Endodermal cell (in vitro differentiated cells): ENCODE results near the gene UGT2A2. TPM values are rescaled to one million over a fixed set of nuclear protein-coding genes. Genes with fewer than 3 reads are reported as not detected.

Experiments
- DNase-seq: peaks from one replicate; pipeline ENCODE4 v3.0.0-alpha.2; 2017
- H3K27ac ChIP-seq: 2 replicates; pipeline ENCODE4 v1.5.1; 2013; ENCODE audit warnings: mild to moderate bottlenecking, low read depth, low read length, moderate library complexity
- H3K27me3 ChIP-seq: 2 replicates; pipeline ENCODE4 v1.6.1; 2013; ENCODE audit warnings: mild to moderate bottlenecking, low read length, moderate library complexity; ENCODE audit not compliant: insufficient read depth, control insufficient read depth, poor library complexity, severe bottlenecking
- H3K36me3 ChIP-seq: 2 replicates; pipeline ENCODE4 v1.7.0; 2013; ENCODE audit warnings: mild to moderate bottlenecking, low read length, moderate library complexity; ENCODE audit not compliant: control insufficient read depth, insufficient read depth
- H3K4me1 ChIP-seq: one replicate; pipeline ENCODE4 v1.7.0; 2013; ENCODE audit warnings: low read length; ENCODE audit not compliant: control insufficient read depth, insufficient read depth
- H3K4me3 ChIP-seq: 2 replicates; pipeline ENCODE4 v1.5.1; 2013; ENCODE audit warnings: mild to moderate bottlenecking, low read length, moderate library complexity
- H3K9ac ChIP-seq: 2 replicates; pipeline ENCODE4 v1.6.1; 2013; ENCODE audit warnings: mild to moderate bottlenecking, low read length, moderate library complexity; ENCODE audit not compliant: poor library complexity, severe bottlenecking; ENCODE audit errors: extremely low read depth
- H3K9me3 ChIP-seq: 2 replicates; pipeline ENCODE4 v1.6.1; 2013; ENCODE audit warnings: mild to moderate bottlenecking, low read length, moderate library complexity; ENCODE audit not compliant: control insufficient read depth
- H3K27ac Mint-ChIP-seq: 2 replicates; pipeline ENCODE4 v1.8.0; 2020; ENCODE audit warnings: mixed read lengths
- H3K27me3 Mint-ChIP-seq: 2 replicates; pipeline ENCODE4 v1.8.0; 2021; ENCODE audit warnings: mild to moderate bottlenecking, mixed read lengths; ENCODE audit not compliant: insufficient read depth
- H3K36me3 Mint-ChIP-seq: 2 replicates; pipeline ENCODE4 v1.8.0; 2020; ENCODE audit warnings: low read depth, mixed read lengths
- H3K4me1 Mint-ChIP-seq: 2 replicates; pipeline ENCODE4 v1.8.0; 2020; ENCODE audit warnings: mixed read lengths
- H3K4me3 Mint-ChIP-seq: 2 replicates; pipeline ENCODE4 v1.8.0; 2020; ENCODE audit warnings: mild to moderate bottlenecking, moderate library complexity, mixed read lengths
- H3K9me3 Mint-ChIP-seq: 2 replicates; pipeline ENCODE4 v1.8.0; 2020; ENCODE audit warnings: mild to moderate bottlenecking, mixed read lengths
- WGBS, 2 experiments: methylation state at CpG; one replicate each; pipeline versions ENCODE4 v1.1.5 to v1.1.7; 2013; ENCODE audit warnings: missing lambda C conversion rate in 2 of 2, mixed read lengths in 1 of 2; ENCODE audit not compliant: insufficient coverage in 1 of 2, insufficient read length in 1 of 2; 5-methylcytosine and 5-hydroxymethylcytosine counted together
- total RNA-seq, 2 donors: library from RNA; stranded (reverse); fragmentation: NEBNext Ultra II Directional in 1 of 2; extraction: Animal tissue kit (Norgen Biotek cat#: 25700) in 1 of 2; gene quantifications; 2 replicates in 1 of 2; 3 replicates in 1 of 2; pipeline ENCODE4 v1.2.1, GENCODE V29; 2021
- TF ChIP-seq, protein P1 (sequence below): fragments of 200-600 bp; sonication (generic); conservative IDR thresholded peaks from 2 replicates; pipeline ENCODE4 v1.5.0; 2021; ENCODE audit warnings: antibody characterized with exemption, mild to moderate bottlenecking

Gene UGT2A2
- total RNA-seq, 2 donors from 2014 or later, result not detected

DNA sequence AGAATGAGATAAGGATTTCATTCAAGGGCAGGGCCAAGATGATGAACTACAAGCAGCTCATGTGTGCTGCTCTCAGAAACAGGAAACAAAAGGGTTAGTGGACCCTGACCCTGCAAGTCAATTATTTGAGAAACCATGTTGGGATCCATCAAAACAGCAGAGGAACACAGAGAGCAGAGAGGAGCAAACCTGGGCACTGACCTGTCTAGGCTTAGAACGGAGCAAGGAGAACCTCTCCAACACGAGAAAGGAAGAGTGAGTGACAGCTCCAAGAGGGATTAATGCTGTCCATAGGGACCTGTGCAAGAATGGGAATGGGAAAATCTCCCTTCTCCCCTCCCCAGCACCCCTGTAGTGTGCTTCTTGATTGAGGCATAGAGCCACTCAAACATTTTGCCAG lies 89.8 kb downstream of the UGT2A2 start:
- TF ChIP-seq, protein P1, sequence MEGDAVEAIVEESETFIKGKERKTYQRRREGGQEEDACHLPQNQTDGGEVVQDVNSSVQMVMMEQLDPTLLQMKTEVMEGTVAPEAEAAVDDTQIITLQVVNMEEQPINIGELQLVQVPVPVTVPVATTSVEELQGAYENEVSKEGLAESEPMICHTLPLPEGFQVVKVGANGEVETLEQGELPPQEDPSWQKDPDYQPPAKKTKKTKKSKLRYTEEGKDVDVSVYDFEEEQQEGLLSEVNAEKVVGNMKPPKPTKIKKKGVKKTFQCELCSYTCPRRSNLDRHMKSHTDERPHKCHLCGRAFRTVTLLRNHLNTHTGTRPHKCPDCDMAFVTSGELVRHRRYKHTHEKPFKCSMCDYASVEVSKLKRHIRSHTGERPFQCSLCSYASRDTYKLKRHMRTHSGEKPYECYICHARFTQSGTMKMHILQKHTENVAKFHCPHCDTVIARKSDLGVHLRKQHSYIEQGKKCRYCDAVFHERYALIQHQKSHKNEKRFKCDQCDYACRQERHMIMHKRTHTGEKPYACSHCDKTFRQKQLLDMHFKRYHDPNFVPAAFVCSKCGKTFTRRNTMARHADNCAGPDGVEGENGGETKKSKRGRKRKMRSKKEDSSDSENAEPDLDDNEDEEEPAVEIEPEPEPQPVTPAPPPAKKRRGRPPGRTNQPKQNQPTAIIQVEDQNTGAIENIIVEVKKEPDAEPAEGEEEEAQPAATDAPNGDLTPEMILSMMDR, result no peak
- H3K27me3 ChIP-seq, result no peaks in the 10 kb centered on the region
- H3K9ac ChIP-seq, result no peak overlapping the region
- no peak overlapping the region for H3K4me3 ChIP-seq
- WGBS, 2 experiments, result 89% methylated on average over 2 of the region's 2 CpGs; no CpG with 5 or more reads in 1 of the 2 experiments
- no peaks in the 10 kb centered on the region for H3K9me3 Mint-ChIP-seq
- no peaks in the 10 kb centered on the region for H3K4me1 ChIP-seq
- H3K9me3 ChIP-seq, result no peaks in the 10 kb centered on the region
- H3K27ac ChIP-seq, result no peak overlapping the region
- H3K4me3 Mint-ChIP-seq, result no peak overlapping the region
- no peaks in the 10 kb centered on the region for H3K27me3 Mint-ChIP-seq
- H3K36me3 ChIP-seq, result no peaks in the 10 kb centered on the region
- no peak for DNase-seq
- H3K27ac Mint-ChIP-seq, result no peak overlapping the region
- no peaks in the 10 kb centered on the region for H3K36me3 Mint-ChIP-seq
- peaks cover 2% of the 10 kb centered on the region for H3K4me1 Mint-ChIP-seq

DNA sequence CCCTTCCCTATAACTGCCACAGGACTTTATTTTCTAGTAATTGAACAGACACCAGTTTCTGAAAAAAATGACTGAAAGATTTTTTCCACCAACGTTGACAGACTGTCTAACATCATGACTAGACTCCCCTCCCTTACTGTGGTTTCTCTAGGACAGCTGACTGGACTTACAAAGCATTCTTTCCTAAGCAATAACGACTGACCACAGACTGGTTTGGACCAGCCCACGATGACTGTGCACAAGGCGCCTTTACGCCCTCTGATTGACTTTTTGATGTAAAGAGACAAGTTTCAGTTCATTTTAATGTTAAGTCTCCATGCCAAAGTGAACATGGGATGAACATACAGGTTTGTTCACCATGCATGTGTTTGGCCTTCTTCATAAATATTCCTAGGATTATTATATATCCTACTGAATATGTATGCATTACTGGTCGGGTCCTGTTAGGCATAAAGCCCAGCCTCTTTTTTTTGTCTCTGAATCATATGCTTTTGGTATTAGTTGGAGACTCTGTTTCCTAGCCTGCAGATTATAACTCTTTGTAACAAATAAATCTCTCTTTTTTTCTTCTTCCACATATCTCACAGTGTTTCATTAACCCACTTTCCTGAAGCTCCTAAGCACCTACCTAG lies 93.2 kb downstream of the UGT2A2 start:
- no peaks in the 10 kb centered on the region for H3K4me1 ChIP-seq
- TF ChIP-seq, protein P1, result no peak
- Mint-ChIP-seq H3K36me3 (no peaks in the 10 kb centered on the region), H3K4me3 (no peak overlapping the region), H3K9me3 (no peaks in the 10 kb centered on the region), H3K27ac (no peak overlapping the region), H3K4me1 (peaks cover 2% of the 10 kb centered on the region), H3K27me3 (no peaks in the 10 kb centered on the region)
- WGBS, 2 experiments, result 78 to 90% methylated on average over 3 to 6 of the region's 6 CpGs
- H3K9me3 ChIP-seq, result no peaks in the 10 kb centered on the region
- no peaks in the 10 kb centered on the region for H3K27me3 ChIP-seq
- no peaks in the 10 kb centered on the region for H3K36me3 ChIP-seq
- H3K4me3 ChIP-seq, result no peak overlapping the region
- DNase-seq, result no peak
- H3K27ac ChIP-seq, result no peak overlapping the region
- no peak overlapping the region for H3K9ac ChIP-seq

Other genes with a start within 250 kb of the UGT2A2 start
- gene UGT2B4, start 143.7 kb downstream of the UGT2A2 start, total RNA-seq, result not detected
- not detected for gene UGT2A1, start 13.6 kb upstream of the UGT2A2 start, total RNA-seq
- not detected for gene SULT1B1, start 121.0 kb upstream of the UGT2A2 start, total RNA-seq
- not detected for gene SULT1E1, start 220.5 kb upstream of the UGT2A2 start, total RNA-seq